Anterior cingulate cortex (tissue), 58 donors: ENCODE data around the gene SLC4A2.

Experiments
- DNase-seq, 58 donors: peaks; one replicate each; lab custom pipeline; 2025; lab: John Stamatoyannopoulos, UW

SLC4A2 gene

GRCh38 chr7:151077705-151078232, 18.4 kb downstream of the SLC4A2 start:
- no peak for DNase-seq

- no peak for DNase-seq
These were observed 19.0 kb downstream of the SLC4A2 start for GRCh38 chr7:151078233-151079040.

- no peak for DNase-seq
These were observed 20.0 kb downstream of the SLC4A2 start for GRCh38 chr7:151079199-151079910.

- DNase-seq, result peak in 5 of 58 donors; percentile 32 to 68 (median 58)
These were observed 20.7 kb downstream of the SLC4A2 start for GRCh38 chr7:151080067-151080521.

- peak; percentile 43 to 94 (median 88) for DNase-seq
These were observed 21.3 kb downstream of the SLC4A2 start, which contains the start of gene FASTK for GRCh38 chr7:151080522-151081169. Gene FASTK, minus strand, starts transcription at chr7:151080809. Its CDS starts 43 bp downstream, at chr7:151080766.

- DNase-seq, result peak in 1 of 58 donors; percentile 12
These were observed 22.0 kb downstream of the SLC4A2 start for GRCh38 chr7:151081170-151082101.

GRCh38 chr7:151082141-151083070, 23.0 kb downstream of the SLC4A2 start:
- DNase-seq, result no peak

- peak in 56 of 58 donors; percentile 28 to 87 (median 68) for DNase-seq
These were observed 23.9 kb downstream of the SLC4A2 start, which contains the start of gene TMUB1 for GRCh38 chr7:151083071-151083823. Gene TMUB1, minus strand, starts transcription at chr7:151083493. Its CDS starts 930 bp downstream, at chr7:151082563.

- no peak for DNase-seq
These were observed 24.4 kb downstream of the SLC4A2 start for GRCh38 chr7:151083824-151084160.

GRCh38 chr7:151085329-151085690, 25.9 kb downstream of the SLC4A2 start:
- DNase-seq, result no peak

GRCh38 chr7:151085691-151086620, 26.6 kb downstream of the SLC4A2 start, which contains the start of gene AGAP3:
Gene AGAP3, plus strand, starts transcription at chr7:151086475. Its CDS starts 267 bp downstream, at chr7:151086742.
- DNase-seq, result peak; percentile 14 to 93 (median 83)

- peak in 8 of 58 donors; percentile 39 to 61 (median 46) for DNase-seq
These were observed 27.4 kb downstream of the SLC4A2 start for GRCh38 chr7:151086802-151087244.

- peak in 47 of 58 donors; percentile 19 to 70 (median 49) for DNase-seq
These were observed 28.0 kb downstream of the SLC4A2 start for GRCh38 chr7:151087245-151088018.

GRCh38 chr7:151088019-151088855, 28.8 kb downstream of the SLC4A2 start:
- peak in 2 of 58 donors; percentile 26 to 33 for DNase-seq
